T-helper 2 cell treated with Interferon-gamma antibody and Interleukin-4, amounts not matched to agents 5 μg/mL and 100 μg/mL, for 36 hours (primary cell): Measurements from ENCODE around the gene EIF2S1.
A peak's percentile ranks its signal among the peaks of the same experiment; 100 is the strongest.
"Not testable (repeated sequence)": the region's sequence is repeated elsewhere in the genome, so short reads cannot be mapped to it uniquely, and the experiment has no call there.

Source experiments
- DNase-seq: peaks from one replicate; pipeline ENCODE4 v3.0.0; 2021; ENCODE audit warnings: low spot score
- H3K27ac Mint-ChIP-seq: one replicate; pipeline ENCODE4 v1.8.0; 2021; ENCODE audit warnings: mild to moderate bottlenecking, mixed read lengths
- H3K27me3 Mint-ChIP-seq: one replicate; pipeline ENCODE4 v1.8.0; 2021; ENCODE audit warnings: low read depth, mixed read lengths
- H3K36me3 Mint-ChIP-seq: one replicate; pipeline ENCODE4 v1.8.0; 2021; ENCODE audit warnings: low read depth, mixed read lengths
- H3K4me1 Mint-ChIP-seq: one replicate; pipeline ENCODE4 v1.8.0; 2021; ENCODE audit warnings: low read depth, mixed read lengths
- H3K4me3 Mint-ChIP-seq: one replicate; pipeline ENCODE4 v1.8.0; 2022; ENCODE audit warnings: mild to moderate bottlenecking, moderate library complexity, mixed read lengths
- H3K9me3 Mint-ChIP-seq: one replicate; pipeline ENCODE4 v1.8.0; 2021; ENCODE audit warnings: mixed read lengths

EIF2S1 gene

DNA sequence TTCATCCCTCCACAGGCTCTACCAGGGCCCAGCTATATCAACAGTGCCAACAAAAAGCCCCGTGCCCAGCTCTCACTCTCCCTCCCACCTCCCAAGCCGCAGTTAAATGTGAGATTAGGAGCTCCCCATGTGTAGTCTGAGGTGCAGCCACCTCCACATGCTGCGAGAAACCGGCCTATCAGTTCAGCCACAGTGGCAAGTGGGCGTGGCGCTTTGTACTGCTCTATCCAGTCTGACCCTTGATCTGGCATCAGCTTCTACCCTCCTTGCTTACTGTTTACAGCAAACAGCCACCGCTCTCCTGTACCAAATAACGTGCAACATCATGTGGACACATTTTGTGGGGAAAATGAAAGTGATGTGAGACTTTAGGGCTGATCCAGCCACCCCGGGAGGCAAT lies 50.2 kb downstream of the EIF2S1 start:
- peaks cover 23% of the 10 kb centered on the region for H3K27me3 Mint-ChIP-seq
- no peak overlapping the region for H3K27ac Mint-ChIP-seq
- no peaks in the 10 kb centered on the region for H3K9me3 Mint-ChIP-seq
- no peaks in the 10 kb centered on the region for H3K36me3 Mint-ChIP-seq
- peaks cover 2% of the 10 kb centered on the region for H3K4me1 Mint-ChIP-seq
- no peak overlapping the region for H3K4me3 Mint-ChIP-seq
- DNase-seq, result no peak

DNA sequence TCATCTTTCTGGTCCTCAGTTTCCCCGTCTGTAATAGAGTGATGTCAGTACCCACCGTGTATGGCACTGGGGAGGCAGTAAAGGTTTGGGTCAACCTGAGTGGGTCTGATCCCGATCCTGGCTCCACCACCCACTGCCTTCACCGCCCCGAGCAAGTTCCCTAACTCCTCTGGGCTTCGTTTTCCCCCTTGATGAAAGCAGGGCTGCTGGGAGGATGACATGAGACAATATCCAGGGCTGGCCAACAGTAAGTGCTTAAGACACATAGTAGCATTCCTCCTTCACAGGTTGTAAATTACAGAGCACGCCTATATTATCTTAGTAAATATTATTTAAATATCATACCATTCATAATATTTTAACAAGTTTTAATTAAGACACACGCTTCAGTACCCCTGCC lies 51.2 kb downstream of the EIF2S1 start:
- Mint-ChIP-seq H3K27me3 (peaks cover 23% of the 10 kb centered on the region), H3K36me3 (no peaks in the 10 kb centered on the region), H3K4me3 (peak overlapping the region; percentile 15), H3K27ac (no peak overlapping the region), H3K4me1 (peaks cover 2% of the 10 kb centered on the region), H3K9me3 (no peaks in the 10 kb centered on the region)
- DNase-seq, result no peak

- no peak within 1 kb of the TSS for H3K27ac Mint-ChIP-seq
- H3K4me1 Mint-ChIP-seq, result peaks cover 2% of the 10 kb centered on the region
- peak within 1 kb of the TSS; percentile 54 for H3K4me3 Mint-ChIP-seq
- no peaks in the 10 kb centered on the region for H3K36me3 Mint-ChIP-seq
- H3K27me3 Mint-ChIP-seq, result peaks cover 23% of the 10 kb centered on the region
- no peaks in the 10 kb centered on the region for H3K9me3 Mint-ChIP-seq
- DNase-seq, result peak; percentile 12
These were observed 51.8 kb downstream of the EIF2S1 start, which contains the start of gene PLEK2 for GRCh38 chr14:67411820-67412421. Gene PLEK2 (minus strand): TSS chr14:67412165. CDS start chr14:67412059, 106 bp downstream.

GRCh38 chr14:67413806-67414769 lies 54.0 kb downstream of the EIF2S1 start:
- Mint-ChIP-seq H3K9me3 (no peaks in the 10 kb centered on the region), H3K27ac (no peak overlapping the region), H3K36me3 (no peaks in the 10 kb centered on the region), H3K27me3 (peaks cover 23% of the 10 kb centered on the region), H3K4me1 (peaks cover 2% of the 10 kb centered on the region), H3K4me3 (no peak overlapping the region)
- peak; percentile 28 for DNase-seq

DNA sequence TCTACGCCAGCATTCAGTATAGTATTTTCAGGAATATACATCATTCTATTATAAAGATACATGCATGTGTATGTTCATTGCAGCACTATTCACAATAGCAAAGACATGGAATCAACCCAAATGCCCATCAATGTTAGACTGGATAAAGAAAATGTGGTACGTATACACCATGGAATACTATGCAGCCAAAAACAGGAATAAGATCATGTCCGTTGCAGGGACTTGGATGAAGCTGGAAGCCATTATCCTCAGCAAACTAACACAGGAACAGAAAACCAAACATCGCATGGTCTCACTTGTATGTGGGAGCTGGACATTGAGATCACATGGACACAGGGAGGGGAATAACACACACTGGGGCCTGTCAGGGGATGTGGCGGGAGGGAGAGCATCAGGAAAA lies 55.5 kb downstream of the EIF2S1 start:
- H3K4me1 Mint-ChIP-seq, H3K27ac Mint-ChIP-seq, H3K4me3 Mint-ChIP-seq, H3K36me3 Mint-ChIP-seq, DNase-seq, H3K9me3 Mint-ChIP-seq: not testable (repeated sequence)
- H3K27me3 Mint-ChIP-seq, result peaks cover 21% of the 10 kb centered on the region

GRCh38 chr14:67416085-67416484 lies 56.0 kb downstream of the EIF2S1 start:
- H3K27me3 Mint-ChIP-seq, result peaks cover 17% of the 10 kb centered on the region
- H3K36me3 Mint-ChIP-seq, result no peaks in the 10 kb centered on the region
- H3K9me3 Mint-ChIP-seq, result no peaks in the 10 kb centered on the region
- no peak for DNase-seq
- no peak overlapping the region for H3K4me3 Mint-ChIP-seq
- H3K27ac Mint-ChIP-seq, result no peak overlapping the region
- H3K4me1 Mint-ChIP-seq, result peaks cover 2% of the 10 kb centered on the region

DNA sequence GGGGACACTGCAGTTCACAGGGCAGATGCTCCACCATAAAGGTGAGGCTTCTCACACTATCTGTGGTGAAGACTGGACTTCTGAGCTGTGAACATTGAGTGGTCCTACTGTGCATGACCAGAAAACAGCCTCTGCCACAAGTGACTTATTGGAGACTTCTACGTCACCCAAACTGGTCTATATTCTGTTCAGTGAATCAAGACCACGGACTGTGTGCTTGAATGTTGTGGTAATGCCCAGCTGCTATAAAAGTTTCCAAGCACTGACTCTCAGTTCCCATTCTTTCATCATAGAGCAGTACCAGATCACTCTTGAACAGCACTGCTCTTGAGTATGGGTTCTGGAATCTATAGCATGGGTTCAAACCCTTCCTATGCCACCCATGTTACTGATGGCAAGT lies 56.7 kb downstream of the EIF2S1 start:
- no peak for DNase-seq
- Mint-ChIP-seq H3K4me3 (no peak overlapping the region), H3K27ac (no peak overlapping the region), H3K9me3 (no peaks in the 10 kb centered on the region), H3K27me3 (peaks cover 10% of the 10 kb centered on the region), H3K4me1 (peaks cover 2% of the 10 kb centered on the region), H3K36me3 (no peaks in the 10 kb centered on the region)

- no peak for DNase-seq
- Mint-ChIP-seq H3K9me3 (no peaks in the 10 kb centered on the region), H3K36me3 (no peaks in the 10 kb centered on the region), H3K4me1 (no peaks in the 10 kb centered on the region), H3K27me3 (peaks cover 5% of the 10 kb centered on the region), H3K27ac (no peak overlapping the region), H3K4me3 (no peak overlapping the region)
These were observed 57.5 kb downstream of the EIF2S1 start for GRCh38 chr14:67417633-67418032.

DNA sequence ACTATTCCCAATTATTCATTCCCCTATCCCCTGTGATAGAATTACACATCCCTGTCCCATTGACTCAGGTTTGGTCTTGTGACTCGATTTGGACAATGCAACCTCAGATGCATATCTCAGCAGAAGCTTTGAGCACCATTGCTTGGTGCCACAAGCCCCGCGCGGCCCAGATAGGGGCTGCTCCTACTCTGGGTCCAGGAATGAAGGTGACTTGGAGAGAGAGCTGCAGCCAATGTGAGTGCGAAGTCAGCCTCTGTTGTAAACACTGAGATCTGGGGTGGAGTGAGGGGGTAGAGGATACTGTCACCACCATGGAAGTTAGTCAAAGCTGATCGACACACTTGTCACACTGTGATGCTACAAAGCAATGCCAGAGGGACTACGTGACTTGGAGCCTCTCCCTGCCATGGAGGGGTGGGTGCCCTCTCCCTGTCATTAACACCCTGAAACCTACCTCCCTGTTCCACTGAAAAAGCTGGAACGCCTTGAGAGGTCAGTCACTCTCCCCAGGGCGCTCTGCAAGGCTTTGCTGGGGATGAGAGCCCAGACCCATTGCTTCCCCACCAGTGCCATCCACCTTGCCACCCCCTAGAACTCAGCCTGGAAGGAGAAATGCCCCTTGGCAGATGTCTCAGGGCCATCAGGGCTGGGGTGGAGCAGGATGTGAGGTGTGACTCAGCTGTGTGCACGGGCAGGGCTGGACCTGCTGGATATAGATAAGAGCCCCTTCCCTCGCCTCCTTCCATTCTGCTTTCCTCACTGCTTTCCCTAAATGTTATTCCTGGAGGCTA lies 58.5 kb downstream of the EIF2S1 start:
- H3K9me3 Mint-ChIP-seq, result no peaks in the 10 kb centered on the region
- peaks cover 10% of the 10 kb centered on the region for H3K27me3 Mint-ChIP-seq
- no peak for DNase-seq
- H3K27ac Mint-ChIP-seq, result no peak overlapping the region
- H3K36me3 Mint-ChIP-seq, result no peaks in the 10 kb centered on the region
- no peak overlapping the region for H3K4me3 Mint-ChIP-seq
- no peaks in the 10 kb centered on the region for H3K4me1 Mint-ChIP-seq

- Mint-ChIP-seq H3K9me3 (no peaks in the 10 kb centered on the region), H3K36me3 (no peaks in the 10 kb centered on the region), H3K27me3 (peaks cover 16% of the 10 kb centered on the region), H3K4me3 (no peak overlapping the region), H3K27ac (no peak overlapping the region), H3K4me1 (no peaks in the 10 kb centered on the region)
- peak; percentile 8 for DNase-seq
These were observed 60.1 kb downstream of the EIF2S1 start for GRCh38 chr14:67420102-67420739.

GRCh38 chr14:67421356-67422224 lies 61.5 kb downstream of the EIF2S1 start:
- DNase-seq, result no peak
- peaks cover 21% of the 10 kb centered on the region for H3K27me3 Mint-ChIP-seq
- H3K27ac Mint-ChIP-seq, result no peak overlapping the region
- no peaks in the 10 kb centered on the region for H3K9me3 Mint-ChIP-seq
- H3K4me1 Mint-ChIP-seq, result no peaks in the 10 kb centered on the region
- H3K36me3 Mint-ChIP-seq, result no peaks in the 10 kb centered on the region
- H3K4me3 Mint-ChIP-seq, result no peak overlapping the region

- H3K4me1 Mint-ChIP-seq, result peaks cover 2% of the 10 kb centered on the region
- H3K27ac Mint-ChIP-seq, result no peak overlapping the region
- peaks cover 21% of the 10 kb centered on the region for H3K27me3 Mint-ChIP-seq
- H3K36me3 Mint-ChIP-seq, result no peaks in the 10 kb centered on the region
- no peak for DNase-seq
- H3K9me3 Mint-ChIP-seq, result no peaks in the 10 kb centered on the region
- H3K4me3 Mint-ChIP-seq, result no peak overlapping the region
These were observed 63.3 kb downstream of the EIF2S1 start for GRCh38 chr14:67423424-67423823.

- Mint-ChIP-seq H3K36me3 (no peaks in the 10 kb centered on the region), H3K27ac (no peak overlapping the region), H3K4me3 (no peak overlapping the region), H3K4me1 (peaks cover 2% of the 10 kb centered on the region), H3K27me3 (peaks cover 21% of the 10 kb centered on the region), H3K9me3 (no peaks in the 10 kb centered on the region)
- DNase-seq, result no peak
These were observed 64.4 kb downstream of the EIF2S1 start for GRCh38 chr14:67424539-67424938.
